Right renal pelvis (tissue), 4 donors: Measurements from ENCODE around the gene VDAC1. TPM values are rescaled to one million over a fixed set of nuclear protein-coding genes. Genes with fewer than 3 reads are reported as not detected.
"Not testable (repeated sequence)": the region's sequence is repeated elsewhere in the genome, so short reads cannot be mapped to it uniquely, and the experiment has no call there.

Experiments
- DNase-seq, 4 donors: peaks; one replicate each; pipeline ENCODE4 v3.0.0-alpha.2; 2013; ENCODE audit warnings: low read depth in 4 of 4, low spot score in 3 of 4, missing footprints in 1 of 4
- polyA plus RNA-seq, 4 donors: library from polyadenylated mRNA; unstranded; fragments of 120-200 nt; gene quantifications; one replicate each; pipeline ENCODE4 v1.2.1, GENCODE V29; 2013; ENCODE audit not compliant: insufficient read length in 4 of 4

VDAC1 gene
- polyA plus RNA-seq, 4 donors: 184 to 207 (median 205) TPM

- peak in 3 of 4 donors; percentile 54 to 60 (median 60) for DNase-seq
Observed at GRCh38 chr5:133944263-133945185, 60.3 kb downstream of the VDAC1 start.

- DNase-seq: no peak
Observed at GRCh38 chr5:133943475-133943817, 61.3 kb downstream of the VDAC1 start.

DNA sequence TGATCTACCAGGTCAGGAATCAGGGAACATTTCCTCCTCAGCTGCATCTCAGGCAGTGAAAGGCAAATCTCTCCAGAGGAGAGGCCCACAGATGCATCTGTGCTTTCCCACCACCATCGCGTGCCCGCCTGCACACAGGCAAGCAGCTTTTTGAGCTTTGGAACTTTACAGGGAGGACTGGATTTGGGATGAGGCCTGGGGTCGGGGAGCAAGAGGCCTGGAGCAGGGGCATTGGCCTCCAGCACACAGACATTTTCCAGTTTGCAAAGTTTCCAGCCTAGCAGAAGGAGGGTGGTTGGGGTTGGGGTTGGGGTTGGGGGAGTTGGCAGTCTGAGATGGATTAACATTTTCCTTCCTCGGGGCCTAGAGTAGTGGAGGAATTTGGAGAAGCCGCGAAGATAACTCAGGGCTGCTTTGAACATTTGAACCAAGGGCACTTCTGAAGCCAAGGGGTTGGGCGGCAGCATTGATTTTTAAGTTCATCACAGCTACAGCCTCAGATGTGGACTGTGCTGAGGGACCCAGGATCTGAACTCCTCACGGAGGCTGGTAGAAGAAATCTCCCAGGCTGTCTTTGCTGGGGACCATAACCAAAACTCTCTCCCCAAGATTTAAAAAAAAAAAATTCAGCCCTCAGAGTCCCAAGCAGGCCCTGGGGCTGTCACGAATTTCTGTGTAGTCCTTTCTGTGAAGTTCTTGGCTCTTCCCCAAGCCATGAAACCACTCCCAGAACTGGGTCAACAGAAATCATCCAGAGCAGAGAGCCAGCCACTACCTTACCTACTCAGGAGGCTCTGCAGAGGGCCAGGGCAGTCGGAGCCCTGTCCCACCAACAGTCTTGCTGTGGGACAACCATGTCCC is 61.9 kb downstream of the VDAC1 start:
- DNase-seq: no peak

GRCh38 chr5:133941456-133942196 is 63.1 kb downstream of the VDAC1 start:
- no peak for DNase-seq

- DNase-seq: no peak
Observed at GRCh38 chr5:133939668-133940067, 65.1 kb downstream of the VDAC1 start.

DNA sequence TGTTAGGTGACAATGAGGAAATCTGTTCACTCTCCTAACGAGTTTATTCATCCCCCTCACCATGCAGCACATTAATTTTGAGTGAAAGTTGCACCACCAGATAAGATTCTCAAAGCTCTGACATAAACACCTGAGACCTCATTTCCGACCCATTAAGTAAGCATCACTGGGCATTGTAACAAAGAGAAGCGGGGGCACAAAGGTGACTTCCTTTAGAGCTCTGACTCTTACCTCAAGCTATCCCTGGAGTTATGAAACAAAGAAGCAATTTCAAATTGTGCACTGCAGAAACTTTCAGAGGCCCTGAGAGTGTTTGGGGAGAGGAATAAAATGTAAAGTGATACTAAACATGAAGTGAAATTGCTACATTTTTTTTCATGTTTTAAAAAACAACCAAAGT is 65.8 kb downstream of the VDAC1 start:
- no peak for DNase-seq

DNA sequence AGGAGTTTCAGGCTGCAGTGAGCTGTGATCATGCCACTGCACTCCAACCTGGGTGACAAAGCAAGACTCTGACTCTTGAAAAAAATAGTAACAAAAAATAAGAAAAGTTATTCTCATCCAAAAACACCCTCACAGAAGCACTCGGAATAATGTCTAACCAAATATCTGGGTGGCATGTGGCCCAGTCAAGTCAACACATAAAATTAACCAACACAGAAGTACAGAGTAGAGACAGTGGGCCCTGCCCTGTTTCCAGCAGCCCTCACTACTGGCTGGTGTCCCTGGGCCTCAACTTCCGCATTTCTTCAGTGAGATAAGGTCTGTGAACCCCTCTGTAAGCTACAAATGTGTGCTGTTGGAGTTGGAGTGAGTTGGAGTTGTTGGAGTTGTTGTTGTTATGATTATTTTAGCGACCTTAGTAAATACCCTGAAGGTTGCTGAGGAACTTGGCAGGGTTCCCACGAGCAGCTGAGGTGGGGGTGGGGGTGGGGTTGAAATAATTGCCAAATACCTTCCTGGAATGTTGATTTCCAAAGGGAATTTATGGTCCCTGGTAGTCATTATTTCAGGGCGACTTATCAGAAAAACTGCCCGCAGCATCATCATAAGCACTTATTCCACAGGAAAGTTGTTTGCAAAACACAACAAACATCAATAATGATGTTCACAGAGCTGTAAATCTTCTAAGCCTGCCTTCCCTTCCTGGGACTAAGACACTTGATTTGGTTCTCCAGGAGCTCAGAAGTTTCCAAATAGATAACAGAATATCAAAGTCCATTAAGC is 66.5 kb downstream of the VDAC1 start:
- DNase-seq: no peak

DNA sequence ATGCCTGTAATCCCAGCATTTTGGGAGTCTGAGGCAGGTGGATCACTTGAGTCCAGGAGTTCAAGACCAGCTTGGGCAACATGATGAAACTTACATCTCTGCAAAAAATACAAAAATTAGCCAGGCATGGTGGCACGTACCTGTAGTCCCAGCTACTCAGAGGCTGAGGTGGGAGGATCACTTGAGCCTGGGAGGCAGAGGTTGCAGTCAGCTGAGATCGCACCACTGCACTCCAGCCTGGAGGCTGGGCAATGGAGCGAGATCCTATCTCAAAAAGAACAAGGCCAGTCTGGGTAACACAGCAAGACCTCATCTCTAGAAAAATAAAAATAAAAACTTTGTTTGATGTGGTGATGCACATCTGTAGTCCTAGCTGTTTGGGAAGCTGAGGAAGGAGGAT is 67.1 kb downstream of the VDAC1 start:
- not testable (repeated sequence) for DNase-seq

- no peak for DNase-seq
Observed at GRCh38 chr5:133936651-133937015, 68.1 kb downstream of the VDAC1 start.

- not testable (repeated sequence) for DNase-seq
Observed at GRCh38 chr5:133935991-133936650, 68.7 kb downstream of the VDAC1 start.

DNA sequence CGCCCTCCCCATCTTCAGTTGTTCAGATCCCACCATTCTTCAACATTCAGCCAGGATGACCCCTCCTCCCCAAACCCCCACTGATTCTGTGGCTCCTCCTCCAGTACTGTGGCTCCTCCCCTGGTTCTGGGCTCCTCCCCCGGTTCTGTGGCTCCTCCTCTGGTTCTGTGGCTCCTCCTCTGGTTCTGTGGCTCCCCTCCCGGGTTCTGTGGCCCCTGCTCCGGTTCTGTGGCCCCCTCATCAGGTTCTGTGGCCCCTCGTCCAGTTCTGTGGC is 69.2 kb downstream of the VDAC1 start:
- no peak for DNase-seq

DNA sequence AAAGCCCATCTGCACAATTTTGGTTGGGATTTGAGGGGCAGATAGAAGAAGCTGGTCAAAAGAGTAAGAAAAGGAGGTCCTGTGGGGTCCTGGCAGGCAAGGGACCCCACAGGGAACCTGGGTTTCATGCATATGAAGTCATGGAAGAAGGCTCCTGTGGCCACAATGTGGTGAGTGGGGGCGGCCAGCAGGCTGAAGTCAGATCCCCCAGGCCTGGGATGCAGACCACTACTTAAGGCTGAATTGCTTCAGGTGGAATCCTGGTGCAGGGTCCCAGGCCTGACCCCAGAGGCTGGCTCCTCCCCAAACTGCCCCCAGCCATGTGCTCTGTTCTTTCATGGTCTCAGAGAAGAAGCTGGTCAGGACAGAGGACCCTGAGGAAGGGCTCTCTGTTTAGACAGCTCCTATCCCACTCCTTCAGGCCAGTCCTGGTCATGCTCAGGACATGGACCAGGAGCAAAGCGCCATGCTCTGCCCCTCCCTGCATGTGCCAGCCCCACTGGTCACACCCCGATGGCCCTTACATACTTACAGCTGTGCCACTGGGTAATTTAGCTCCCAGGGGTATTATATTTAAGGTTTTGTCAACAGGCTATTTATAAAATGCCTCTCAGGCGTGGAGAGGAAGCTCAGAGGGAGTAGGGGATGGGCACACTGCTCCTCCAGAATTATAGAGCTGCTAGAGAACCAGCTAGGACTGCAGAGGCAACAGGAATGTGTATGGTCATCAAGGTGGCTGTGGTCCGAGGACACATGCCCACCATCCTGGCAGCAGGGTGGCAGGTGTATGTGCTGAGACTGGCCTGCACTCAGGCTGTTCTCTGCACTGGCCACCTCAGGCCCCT is 69.7 kb downstream of the VDAC1 start:
- DNase-seq: no peak

DNA sequence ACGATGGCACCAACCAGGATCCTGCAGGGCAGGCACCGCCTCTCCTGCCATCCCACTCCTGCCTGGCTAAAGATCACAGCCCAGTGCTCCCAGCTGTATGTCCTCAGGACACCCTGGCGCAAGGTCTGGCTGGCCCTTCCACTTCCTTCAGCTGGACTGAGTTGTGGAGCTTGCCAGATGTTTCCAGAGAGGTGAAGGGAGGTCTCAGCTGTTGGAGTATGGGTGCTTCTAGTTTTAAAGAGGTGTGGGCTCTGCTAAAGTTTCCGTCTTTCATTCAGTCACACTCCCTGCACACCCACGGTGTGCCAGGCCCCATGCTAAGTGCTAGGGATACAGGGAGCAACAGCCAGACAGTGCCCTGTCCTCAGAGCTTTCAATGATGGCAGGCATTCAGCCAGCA is 70.5 kb downstream of the VDAC1 start:
- DNase-seq: no peak

DNA sequence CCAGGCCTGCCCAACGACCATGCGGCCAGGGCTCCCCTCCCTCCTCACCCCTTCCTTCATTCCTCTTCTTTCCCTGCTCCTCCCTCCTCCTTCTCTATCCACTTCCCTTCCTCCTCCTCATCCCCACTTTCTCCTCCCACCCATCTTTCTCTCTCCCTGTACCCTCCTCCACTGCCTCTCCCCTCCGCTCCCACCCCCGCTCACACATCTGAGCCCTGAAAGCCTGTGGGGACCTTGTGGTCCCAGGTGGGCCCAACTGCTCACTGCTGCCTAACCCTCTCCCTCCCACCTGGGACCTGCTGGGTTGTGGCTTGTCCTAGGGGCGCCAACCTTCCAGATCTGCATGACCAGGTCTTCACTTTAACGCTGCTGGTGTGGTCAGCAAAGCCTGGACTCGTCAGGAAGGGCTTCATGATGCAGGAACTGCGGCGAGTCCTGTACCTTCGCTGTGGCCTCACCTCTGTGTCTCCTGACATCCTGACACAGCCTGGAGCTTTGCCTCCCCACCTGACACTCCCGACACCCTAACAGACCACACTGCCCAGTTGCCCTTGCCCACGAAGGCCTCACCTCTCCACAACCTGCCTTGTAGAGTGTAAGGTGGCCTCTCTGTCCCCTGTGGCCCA is 71.0 kb downstream of the VDAC1 start:
- DNase-seq: no peak

- no peak for DNase-seq
Observed at GRCh38 chr5:133933169-133933509, 71.6 kb downstream of the VDAC1 start.

- DNase-seq: no peak
Observed at GRCh38 chr5:133932441-133933168, 72.2 kb downstream of the VDAC1 start.

DNA sequence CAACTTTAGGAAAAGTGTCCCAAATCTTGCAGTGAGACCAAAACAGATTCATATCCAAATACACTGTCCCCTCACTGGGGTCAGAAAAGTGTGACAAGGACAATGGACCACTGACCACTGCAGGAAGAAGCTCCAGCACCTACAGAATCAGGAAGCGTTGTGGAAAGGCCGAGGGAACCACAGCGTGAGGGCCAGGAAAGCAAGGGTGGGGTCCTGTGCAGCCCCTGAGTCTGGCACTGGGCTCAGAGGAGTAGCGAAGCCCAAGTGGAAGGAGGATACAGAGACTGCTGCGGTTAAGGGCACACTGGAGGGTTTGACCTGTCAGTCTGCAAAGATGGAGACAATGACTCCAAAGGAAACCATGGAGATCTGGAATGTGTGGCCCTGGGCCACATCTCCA is 73.2 kb downstream of the VDAC1 start:
- DNase-seq: no peak

DNA sequence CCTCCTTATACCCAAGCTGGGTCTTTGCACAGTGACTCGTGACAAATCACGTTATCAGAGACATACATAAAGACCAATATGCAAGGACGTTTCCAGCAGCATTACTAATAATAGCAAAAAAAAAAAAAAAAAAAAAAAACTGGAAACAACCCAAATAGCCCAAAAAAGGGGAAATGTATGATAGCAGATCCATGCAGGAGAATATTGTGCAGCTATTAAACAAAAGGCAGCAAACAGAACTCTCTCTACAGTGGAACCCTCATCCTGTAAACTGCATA is 74.0 kb downstream of the VDAC1 start:
- DNase-seq: no peak
